ENCODE measurements around the gene FAM240B. TPM values are rescaled to one million over a fixed set of nuclear protein-coding genes. Genes with fewer than 3 reads are reported as not detected.

FAM240B gene
- total and polyA plus RNA-seq, 4 donors: not detected

DNA sequence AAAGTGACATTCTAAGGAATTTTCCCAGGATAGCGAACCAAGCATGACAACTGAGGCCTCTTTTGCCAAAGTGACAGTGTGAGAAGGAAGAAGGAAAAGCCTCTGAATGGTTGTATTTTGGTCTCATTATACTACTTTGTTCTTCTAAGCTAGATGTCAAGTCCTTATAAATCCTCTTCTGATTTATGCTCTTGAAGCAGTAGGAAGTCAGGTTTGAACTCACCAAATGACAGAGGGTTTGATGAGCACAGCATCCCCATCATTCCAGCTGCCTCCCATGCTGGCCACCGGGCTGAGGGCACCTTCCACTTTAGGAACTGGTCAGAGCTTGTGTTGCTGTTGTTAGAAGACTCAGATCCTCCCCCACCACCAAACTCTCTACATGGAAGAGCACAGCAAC, 44.1 kb downstream of the FAM240B start (continued):
- TF ChIP-seq, protein P1, sequence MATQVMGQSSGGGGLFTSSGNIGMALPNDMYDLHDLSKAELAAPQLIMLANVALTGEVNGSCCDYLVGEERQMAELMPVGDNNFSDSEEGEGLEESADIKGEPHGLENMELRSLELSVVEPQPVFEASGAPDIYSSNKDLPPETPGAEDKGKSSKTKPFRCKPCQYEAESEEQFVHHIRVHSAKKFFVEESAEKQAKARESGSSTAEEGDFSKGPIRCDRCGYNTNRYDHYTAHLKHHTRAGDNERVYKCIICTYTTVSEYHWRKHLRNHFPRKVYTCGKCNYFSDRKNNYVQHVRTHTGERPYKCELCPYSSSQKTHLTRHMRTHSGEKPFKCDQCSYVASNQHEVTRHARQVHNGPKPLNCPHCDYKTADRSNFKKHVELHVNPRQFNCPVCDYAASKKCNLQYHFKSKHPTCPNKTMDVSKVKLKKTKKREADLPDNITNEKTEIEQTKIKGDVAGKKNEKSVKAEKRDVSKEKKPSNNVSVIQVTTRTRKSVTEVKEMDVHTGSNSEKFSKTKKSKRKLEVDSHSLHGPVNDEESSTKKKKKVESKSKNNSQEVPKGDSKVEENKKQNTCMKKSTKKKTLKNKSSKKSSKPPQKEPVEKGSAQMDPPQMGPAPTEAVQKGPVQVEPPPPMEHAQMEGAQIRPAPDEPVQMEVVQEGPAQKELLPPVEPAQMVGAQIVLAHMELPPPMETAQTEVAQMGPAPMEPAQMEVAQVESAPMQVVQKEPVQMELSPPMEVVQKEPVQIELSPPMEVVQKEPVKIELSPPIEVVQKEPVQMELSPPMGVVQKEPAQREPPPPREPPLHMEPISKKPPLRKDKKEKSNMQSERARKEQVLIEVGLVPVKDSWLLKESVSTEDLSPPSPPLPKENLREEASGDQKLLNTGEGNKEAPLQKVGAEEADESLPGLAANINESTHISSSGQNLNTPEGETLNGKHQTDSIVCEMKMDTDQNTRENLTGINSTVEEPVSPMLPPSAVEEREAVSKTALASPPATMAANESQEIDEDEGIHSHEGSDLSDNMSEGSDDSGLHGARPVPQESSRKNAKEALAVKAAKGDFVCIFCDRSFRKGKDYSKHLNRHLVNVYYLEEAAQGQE (IDR thresholded peaks at IDR 0.05): no peak

DNA sequence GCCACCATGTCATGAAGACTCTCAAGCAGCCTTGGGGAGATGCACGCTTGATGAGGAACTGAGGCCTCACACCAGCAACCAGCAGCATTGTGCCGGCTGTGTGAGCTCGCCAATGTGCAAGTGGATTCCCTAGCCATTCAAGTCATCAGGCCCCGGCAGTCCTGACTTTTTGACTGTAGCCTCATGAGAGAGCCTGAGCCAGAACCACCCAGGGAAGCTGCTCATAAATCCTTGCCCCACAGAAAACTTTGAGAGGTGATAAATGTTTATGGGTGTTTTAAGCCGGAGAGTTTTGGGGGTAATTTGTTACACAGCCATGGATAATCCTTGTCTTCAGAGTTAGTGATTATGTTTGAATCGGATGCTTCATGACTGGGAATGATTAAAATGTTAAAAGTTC, 44.7 kb downstream of the FAM240B start:
- WGBS: 91% methylated on average over 6 of the region's 6 CpGs
- Histone ChIP-seq H3K4me1 (ENCODE audit: control insufficient read depth in 4 of 4, insufficient read depth in 4 of 4, low read length in 3 of 4) (peaks cover 0 to 3% (median 0%) of the 10 kb centered on the region in 4 donors), H3K27me3 (ENCODE audit: control insufficient read depth in 4 of 4, insufficient read depth in 4 of 4, low read length in 3 of 4) (no peaks in the 10 kb centered on the region), H3K9ac (ENCODE audit: low read depth in 1 of 2, low read length in 2 of 2) (no peak overlapping the region), H3K9me3 (ENCODE audit: control insufficient read depth in 4 of 4, low read length in 3 of 4) (no peaks in the 10 kb centered on the region), H3K4me3 (ENCODE audit: low read depth in 1 of 3, low read length in 3 of 3) (no peak overlapping the region), H3K27ac (ENCODE audit: low read depth in 1 of 2, low read length in 2 of 2) (no peak overlapping the region), H3K36me3 (ENCODE audit: control insufficient read depth in 4 of 4, insufficient read depth in 3 of 4, low read depth in 1 of 4, low read length in 3 of 4) (no peaks in the 10 kb centered on the region)
- no peak for DNase-seq (ENCODE audit: low spot score)
- TF ChIP-seq HNF4A (conservative IDR thresholded peaks at IDR 0.05): no peak
- TF ChIP-seq, protein P2, sequence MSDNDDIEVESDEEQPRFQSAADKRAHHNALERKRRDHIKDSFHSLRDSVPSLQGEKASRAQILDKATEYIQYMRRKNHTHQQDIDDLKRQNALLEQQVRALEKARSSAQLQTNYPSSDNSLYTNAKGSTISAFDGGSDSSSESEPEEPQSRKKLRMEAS (IDR thresholded peaks at IDR 0.05): no peak
- TF ChIP-seq, protein P3, sequence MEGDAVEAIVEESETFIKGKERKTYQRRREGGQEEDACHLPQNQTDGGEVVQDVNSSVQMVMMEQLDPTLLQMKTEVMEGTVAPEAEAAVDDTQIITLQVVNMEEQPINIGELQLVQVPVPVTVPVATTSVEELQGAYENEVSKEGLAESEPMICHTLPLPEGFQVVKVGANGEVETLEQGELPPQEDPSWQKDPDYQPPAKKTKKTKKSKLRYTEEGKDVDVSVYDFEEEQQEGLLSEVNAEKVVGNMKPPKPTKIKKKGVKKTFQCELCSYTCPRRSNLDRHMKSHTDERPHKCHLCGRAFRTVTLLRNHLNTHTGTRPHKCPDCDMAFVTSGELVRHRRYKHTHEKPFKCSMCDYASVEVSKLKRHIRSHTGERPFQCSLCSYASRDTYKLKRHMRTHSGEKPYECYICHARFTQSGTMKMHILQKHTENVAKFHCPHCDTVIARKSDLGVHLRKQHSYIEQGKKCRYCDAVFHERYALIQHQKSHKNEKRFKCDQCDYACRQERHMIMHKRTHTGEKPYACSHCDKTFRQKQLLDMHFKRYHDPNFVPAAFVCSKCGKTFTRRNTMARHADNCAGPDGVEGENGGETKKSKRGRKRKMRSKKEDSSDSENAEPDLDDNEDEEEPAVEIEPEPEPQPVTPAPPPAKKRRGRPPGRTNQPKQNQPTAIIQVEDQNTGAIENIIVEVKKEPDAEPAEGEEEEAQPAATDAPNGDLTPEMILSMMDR (IDR thresholded peaks at IDR 0.05; ENCODE audit: low read depth, low read length, missing input control): no peak
- no peak for TF ChIP-seq RAD21 (IDR thresholded peaks at IDR 0.05)
- no peak for TF ChIP-seq FOXA2 (IDR thresholded peaks at IDR 0.05)
- TF ChIP-seq FOXA1 (IDR thresholded peaks at IDR 0.05): no peak
- TF ChIP-seq JUND (IDR thresholded peaks at IDR 0.05): no peak
- no peak for TF ChIP-seq HNF4G (IDR thresholded peaks at IDR 0.05)
- no peak for TF ChIP-seq TAF1 (conservative IDR thresholded peaks at IDR 0.05)
- TF ChIP-seq, protein P4, sequence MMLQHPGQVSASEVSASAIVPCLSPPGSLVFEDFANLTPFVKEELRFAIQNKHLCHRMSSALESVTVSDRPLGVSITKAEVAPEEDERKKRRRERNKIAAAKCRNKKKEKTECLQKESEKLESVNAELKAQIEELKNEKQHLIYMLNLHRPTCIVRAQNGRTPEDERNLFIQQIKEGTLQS (IDR thresholded peaks at IDR 0.05): no peak
- TF ChIP-seq, protein P1 (IDR thresholded peaks at IDR 0.05): no peak
- no peak for TF ChIP-seq EGR1 (IDR thresholded peaks at IDR 0.05; ENCODE audit: low read depth in 2 of 2)
- TF ChIP-seq GABPA (IDR thresholded peaks at IDR 0.05 in 1 of 2, conservative IDR thresholded peaks at IDR 0.05 in 1 of 2): no peak
- TF ChIP-seq RXRA (IDR thresholded peaks at IDR 0.05): no peak
- TF ChIP-seq NR2F2 (IDR thresholded peaks at IDR 0.05): no peak
- TF ChIP-seq, protein P5, sequence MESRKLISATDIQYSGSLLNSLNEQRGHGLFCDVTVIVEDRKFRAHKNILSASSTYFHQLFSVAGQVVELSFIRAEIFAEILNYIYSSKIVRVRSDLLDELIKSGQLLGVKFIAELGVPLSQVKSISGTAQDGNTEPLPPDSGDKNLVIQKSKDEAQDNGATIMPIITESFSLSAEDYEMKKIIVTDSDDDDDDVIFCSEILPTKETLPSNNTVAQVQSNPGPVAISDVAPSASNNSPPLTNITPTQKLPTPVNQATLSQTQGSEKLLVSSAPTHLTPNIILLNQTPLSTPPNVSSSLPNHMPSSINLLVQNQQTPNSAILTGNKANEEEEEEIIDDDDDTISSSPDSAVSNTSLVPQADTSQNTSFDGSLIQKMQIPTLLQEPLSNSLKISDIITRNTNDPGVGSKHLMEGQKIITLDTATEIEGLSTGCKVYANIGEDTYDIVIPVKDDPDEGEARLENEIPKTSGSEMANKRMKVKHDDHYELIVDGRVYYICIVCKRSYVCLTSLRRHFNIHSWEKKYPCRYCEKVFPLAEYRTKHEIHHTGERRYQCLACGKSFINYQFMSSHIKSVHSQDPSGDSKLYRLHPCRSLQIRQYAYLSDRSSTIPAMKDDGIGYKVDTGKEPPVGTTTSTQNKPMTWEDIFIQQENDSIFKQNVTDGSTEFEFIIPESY (IDR thresholded peaks at IDR 0.05): no peak
- no peak for TF ChIP-seq SP1 (IDR thresholded peaks at IDR 0.05)
- TF ChIP-seq YY1 (IDR thresholded peaks at IDR 0.05): no peak

Data from liver (tissue), 9 donors.